ENCODE data around the gene EPHA2.

The EPHA2 gene

GRCh38 chr1:16133007-16133961, 22.6 kb downstream of the EPHA2 start:
- no peak for DNase-seq

GRCh38 chr1:16132325-16132785, 23.5 kb downstream of the EPHA2 start:
- no peak for DNase-seq

- DNase-seq: no peak
Measured at GRCh38 chr1:16131636-16132324, 24.1 kb downstream of the EPHA2 start.

- DNase-seq: no peak
Measured at GRCh38 chr1:16130827-16131226, 25.0 kb downstream of the EPHA2 start.

GRCh38 chr1:16129921-16130543, 25.8 kb downstream of the EPHA2 start:
- DNase-seq: no peak

- no peak for DNase-seq
Measured at GRCh38 chr1:16129316-16129715, 26.6 kb downstream of the EPHA2 start.

- no peak for DNase-seq
Measured at GRCh38 chr1:16128338-16128741, 27.5 kb downstream of the EPHA2 start.

- no peak for DNase-seq
Measured at GRCh38 chr1:16127676-16128337, 28.1 kb downstream of the EPHA2 start.

- DNase-seq: no peak
Measured at GRCh38 chr1:16126743-16127515, 28.9 kb downstream of the EPHA2 start.

GRCh38 chr1:16126160-16126559, 29.7 kb downstream of the EPHA2 start:
- DNase-seq: no peak

GRCh38 chr1:16125483-16125882, 30.4 kb downstream of the EPHA2 start:
- no peak for DNase-seq

GRCh38 chr1:16125088-16125470, 30.8 kb downstream of the EPHA2 start:
- no peak for DNase-seq

- DNase-seq: no peak
Measured at GRCh38 chr1:16124377-16125087, 31.3 kb downstream of the EPHA2 start.

- peak; percentile 14 to 33 for DNase-seq
Measured at GRCh38 chr1:16122916-16123315, 33.0 kb downstream of the EPHA2 start.

- no peak for DNase-seq
Measured at GRCh38 chr1:16122350-16122881, 33.5 kb downstream of the EPHA2 start.

GRCh38 chr1:16120940-16121410, 34.9 kb downstream of the EPHA2 start:
- DNase-seq: no peak

- DNase-seq: no peak
Measured at GRCh38 chr1:16120407-16120806, 35.5 kb downstream of the EPHA2 start.

GRCh38 chr1:16119926-16120325, 35.9 kb downstream of the EPHA2 start:
- DNase-seq: no peak

GRCh38 chr1:16119504-16119903, 36.4 kb downstream of the EPHA2 start:
- no peak for DNase-seq

- DNase-seq: no peak
Measured at GRCh38 chr1:16118706-16119105, 37.2 kb downstream of the EPHA2 start.

- no peak for DNase-seq
Measured at GRCh38 chr1:16117936-16118335, 37.9 kb downstream of the EPHA2 start.

Measured in CD4-positive, alpha-beta T cell treated with Interleukin-1 beta for 1 hour (primary cell).